ENCODE data around the gene G6PC3.
A peak's percentile ranks its signal among the peaks of the same experiment; 100 is the strongest.

G6PC3 gene

GRCh38 chr17:44121997-44122815 lies 51.7 kb downstream of the G6PC3 start:
- peaks cover 8% of the 10 kb centered on the region for H3K36me3 ChIP-seq (ENCODE audit: insufficient read depth, low read length)
- H3K4me1 ChIP-seq (ENCODE audit: insufficient read depth, low read length) = peaks cover 41% of the 10 kb centered on the region
- no peaks in the 10 kb centered on the region for H3K9me3 ChIP-seq (ENCODE audit: low read length)
- peak overlapping the region; percentile 79 for H3K27ac ChIP-seq (ENCODE audit: low read depth, low read length)
- H3K4me3 ChIP-seq (ENCODE audit: low read depth in 1 of 2, low read length in 2 of 2) = peak overlapping the region; percentile 80 to 94
- H3K9ac ChIP-seq (ENCODE audit: low read length) = peak overlapping the region; percentile 78
- H3K27me3 ChIP-seq (ENCODE audit: control insufficient read depth in 1 of 2, insufficient read depth in 2 of 2, low read length in 2 of 2) = no peaks in the 10 kb centered on the region

- H3K27ac ChIP-seq (ENCODE audit: low read depth, low read length) = peak overlapping the region; percentile 79
- H3K9ac ChIP-seq (ENCODE audit: low read length) = peak overlapping the region; percentile 78
- peak overlapping the region; percentile 80 to 94 for H3K4me3 ChIP-seq (ENCODE audit: low read depth in 1 of 2, low read length in 2 of 2)
- peaks cover 7% of the 10 kb centered on the region for H3K36me3 ChIP-seq (ENCODE audit: insufficient read depth, low read length)
- H3K9me3 ChIP-seq (ENCODE audit: low read length) = no peaks in the 10 kb centered on the region
- H3K4me1 ChIP-seq (ENCODE audit: insufficient read depth, low read length) = peaks cover 41% of the 10 kb centered on the region
- no peaks in the 10 kb centered on the region for H3K27me3 ChIP-seq (ENCODE audit: control insufficient read depth in 1 of 2, insufficient read depth in 2 of 2, low read length in 2 of 2)
Observed at GRCh38 chr17:44122816-44123355, 52.4 kb downstream of the G6PC3 start.

GRCh38 chr17:44123356-44124117 lies 53.0 kb downstream of the G6PC3 start, which contains the start of gene HDAC5:
HDAC5 (minus strand) TSS chr17:44123641; CDS start chr17:44117515, 6,126 bp downstream.
- no peaks in the 10 kb centered on the region for H3K9me3 ChIP-seq (ENCODE audit: low read length)
- H3K4me1 ChIP-seq (ENCODE audit: insufficient read depth, low read length) = peaks cover 39% of the 10 kb centered on the region
- peak within 1 kb of the TSS; percentile 80 to 94 for H3K4me3 ChIP-seq (ENCODE audit: low read depth in 1 of 2, low read length in 2 of 2)
- peak within 1 kb of the TSS; percentile 80 for H3K9ac ChIP-seq (ENCODE audit: low read length)
- H3K36me3 ChIP-seq (ENCODE audit: insufficient read depth, low read length) = peaks cover 7% of the 10 kb centered on the region
- no peaks in the 10 kb centered on the region for H3K27me3 ChIP-seq (ENCODE audit: control insufficient read depth in 1 of 2, insufficient read depth in 2 of 2, low read length in 2 of 2)
- peak within 1 kb of the TSS; percentile 80 for H3K27ac ChIP-seq (ENCODE audit: low read depth, low read length)

GRCh38 chr17:44124118-44124438 lies 53.5 kb downstream of the G6PC3 start:
- peaks cover 33% of the 10 kb centered on the region for H3K4me1 ChIP-seq (ENCODE audit: insufficient read depth, low read length)
- H3K9ac ChIP-seq (ENCODE audit: low read length) = peak overlapping the region; percentile 80
- peak overlapping the region; percentile 80 for H3K27ac ChIP-seq (ENCODE audit: low read depth, low read length)
- no peaks in the 10 kb centered on the region for H3K27me3 ChIP-seq (ENCODE audit: control insufficient read depth in 1 of 2, insufficient read depth in 2 of 2, low read length in 2 of 2)
- no peaks in the 10 kb centered on the region for H3K9me3 ChIP-seq (ENCODE audit: low read length)
- H3K36me3 ChIP-seq (ENCODE audit: insufficient read depth, low read length) = peaks cover 7% of the 10 kb centered on the region
- H3K4me3 ChIP-seq (ENCODE audit: low read depth in 1 of 2, low read length in 2 of 2) = peak overlapping the region; percentile 50 to 79
